ENCODE results near the gene DGKQ.
A peak's percentile ranks its signal among the peaks of the same experiment; 100 is the strongest.
"Not testable (repeated sequence)": the region's sequence is repeated elsewhere in the genome, so short reads cannot be mapped to it uniquely, and the experiment has no call there.

The DGKQ gene

DNA sequence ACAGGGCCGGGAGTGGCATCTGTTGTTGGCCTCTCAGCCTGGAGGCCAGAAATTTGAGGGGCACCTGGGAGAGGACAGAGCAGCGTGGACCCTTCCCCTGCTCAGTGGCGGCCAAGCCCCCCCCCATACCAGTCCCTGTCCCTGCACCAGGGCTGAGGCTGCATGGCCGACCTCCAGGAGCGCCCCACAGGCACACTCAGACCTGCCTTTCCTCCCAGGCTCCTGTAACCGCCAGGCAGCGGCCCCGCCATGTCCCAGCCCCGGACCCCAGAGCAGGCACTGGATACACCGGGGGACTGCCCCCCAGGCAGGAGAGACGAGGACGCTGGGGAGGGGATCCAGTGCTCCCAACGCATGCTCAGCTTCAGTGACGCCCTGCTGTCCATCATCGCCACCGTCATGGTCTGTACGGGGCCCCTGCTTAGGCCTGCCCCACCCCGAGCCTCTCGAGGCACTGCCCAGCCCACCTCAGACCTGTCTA is 25.8 kb downstream of the DGKQ start:
- DNase-seq: no peak

DNA sequence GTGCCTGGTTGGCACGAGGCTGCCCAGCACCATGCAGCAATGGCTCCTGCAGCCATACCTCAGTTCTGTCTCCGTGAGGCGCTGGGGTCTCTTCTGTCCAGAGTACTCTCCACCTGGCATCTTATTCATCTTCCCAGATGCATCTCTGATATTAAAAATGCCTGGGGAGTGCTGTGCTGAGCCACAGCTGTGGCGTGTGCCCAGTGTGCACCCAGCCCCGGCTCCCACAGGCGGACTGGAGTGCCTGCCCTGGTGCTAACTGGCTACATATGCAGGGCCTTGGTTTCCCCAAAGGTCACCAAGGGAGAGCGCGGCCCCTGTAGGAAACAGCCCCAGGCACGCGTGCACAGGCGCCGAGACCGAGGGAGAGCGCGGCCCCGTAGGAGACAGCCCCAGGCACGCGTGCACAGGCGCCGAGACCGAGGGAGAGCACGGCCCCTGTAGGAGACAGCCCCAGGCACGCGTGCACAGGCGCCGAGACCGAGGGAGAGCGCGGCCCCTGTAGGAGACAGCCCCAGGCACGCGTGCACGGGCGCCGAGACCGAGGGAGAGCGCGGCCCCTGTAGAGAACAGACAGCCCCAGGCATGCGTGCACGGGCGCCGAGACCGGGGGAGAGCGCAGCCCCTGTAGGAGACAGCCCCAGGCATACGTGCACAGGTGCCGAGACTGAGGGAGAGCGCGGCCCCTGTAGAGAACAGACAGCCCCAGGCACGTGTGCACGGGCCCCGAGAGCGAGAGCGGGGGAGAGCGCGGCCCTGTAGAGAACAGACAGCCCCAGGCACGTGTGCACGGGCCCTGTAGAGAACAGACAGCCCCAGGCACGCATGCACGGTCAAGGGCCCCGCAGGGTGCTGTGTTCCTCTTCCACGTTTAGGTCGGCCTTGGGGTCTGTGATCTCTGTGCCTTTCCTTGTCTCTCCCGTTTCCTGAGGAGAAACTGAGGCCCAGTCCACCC is 26.6 kb downstream of the DGKQ start:
- no peak for DNase-seq

DNA sequence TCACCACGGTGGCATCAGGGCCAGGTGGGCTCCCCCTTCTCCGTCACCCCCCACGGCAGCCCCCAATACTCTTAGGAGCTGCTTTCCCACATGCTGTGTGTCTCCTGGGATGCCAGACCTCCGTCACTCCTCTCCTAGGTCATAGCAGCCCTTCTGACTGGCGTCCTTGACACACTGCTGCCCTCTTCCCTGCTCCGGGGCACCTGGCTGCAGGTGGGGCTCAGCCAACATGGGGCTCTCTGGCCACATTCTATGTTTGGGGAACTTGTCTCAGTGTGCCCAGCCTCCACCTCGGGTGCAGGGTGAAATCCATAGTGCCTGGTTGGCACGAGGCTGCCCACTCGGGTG is 27.3 kb downstream of the DGKQ start:
- DNase-seq: no peak

DNA sequence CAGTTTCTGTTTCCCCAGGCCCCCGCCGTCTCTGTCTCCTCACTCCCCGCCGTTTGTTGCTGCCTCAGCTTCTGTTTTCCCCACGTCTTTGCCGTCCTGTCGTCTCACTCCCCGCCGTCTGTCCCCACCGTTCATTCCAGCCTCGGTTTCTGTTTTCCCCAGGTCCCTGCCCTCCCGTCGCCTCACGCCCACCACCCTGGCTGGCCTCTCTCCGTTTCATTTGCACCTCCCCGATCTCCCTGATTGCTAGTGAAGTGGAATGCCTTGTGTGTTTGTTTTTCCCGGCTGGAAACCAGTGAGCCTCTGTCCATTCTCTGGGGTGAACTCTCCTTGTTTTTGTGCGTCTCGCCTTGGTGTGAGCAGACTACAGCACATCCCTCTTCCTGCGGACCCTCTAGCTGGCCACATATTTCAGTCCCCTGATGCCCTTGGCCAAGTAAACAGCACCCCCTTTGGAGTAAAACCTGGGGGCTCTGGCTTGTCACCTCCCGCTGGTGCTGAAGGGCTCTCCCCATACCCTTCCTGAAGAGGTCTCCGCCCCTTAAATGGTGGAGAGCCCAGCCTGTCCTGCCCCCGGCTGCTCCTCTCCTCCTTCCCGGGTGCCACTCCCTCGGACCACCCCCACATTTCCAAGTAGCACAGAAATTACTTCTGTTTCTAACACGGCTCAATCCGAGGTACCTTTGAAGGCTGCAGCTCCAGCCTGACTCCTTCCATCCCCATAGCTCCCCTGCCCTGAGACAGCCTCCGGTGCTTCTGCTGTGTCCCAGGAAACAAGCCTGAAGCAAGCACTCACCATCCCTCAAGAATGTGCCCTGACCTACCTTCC is 27.9 kb downstream of the DGKQ start:
- no peak for DNase-seq

DNA sequence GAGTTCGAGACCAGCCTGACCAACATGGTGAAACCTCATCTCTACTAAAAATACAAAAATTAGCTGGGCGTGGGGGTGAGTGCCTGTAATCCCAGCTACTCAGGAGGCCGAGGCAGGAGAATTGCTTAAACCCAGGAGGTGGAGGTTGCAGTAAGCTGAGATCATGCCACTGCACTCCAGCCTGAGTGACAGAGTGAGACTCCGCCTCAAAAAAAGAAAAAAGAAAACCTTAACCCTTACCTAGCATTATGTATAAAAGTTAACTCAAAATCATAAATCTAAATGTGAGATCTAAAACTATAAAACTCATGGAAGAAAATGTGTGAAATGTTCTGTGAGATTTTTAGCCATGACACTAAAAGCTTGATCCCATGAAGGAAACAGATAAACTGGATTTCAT is 33.9 kb downstream of the DGKQ start:
- DNase-seq: not testable (repeated sequence)

DNA sequence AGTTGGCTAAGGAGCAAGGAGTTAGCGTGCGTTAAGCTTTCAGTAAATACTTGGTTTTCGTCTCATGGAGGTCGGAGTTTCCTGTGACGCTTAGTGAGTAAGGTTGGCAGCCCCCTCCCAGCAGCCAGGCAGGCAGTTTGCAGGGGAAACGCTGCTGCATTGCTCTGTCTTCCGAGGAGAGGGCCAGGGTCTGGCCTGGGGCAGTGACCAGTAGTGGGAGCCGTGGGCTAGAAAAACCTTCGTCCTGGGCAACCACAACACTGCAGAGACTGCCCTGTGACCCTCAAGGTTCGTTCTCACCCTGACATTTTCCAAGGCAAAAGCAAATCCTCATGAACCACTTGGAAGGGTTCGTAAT is 40.7 kb downstream of the DGKQ start:
- DNase-seq: no peak

DNA sequence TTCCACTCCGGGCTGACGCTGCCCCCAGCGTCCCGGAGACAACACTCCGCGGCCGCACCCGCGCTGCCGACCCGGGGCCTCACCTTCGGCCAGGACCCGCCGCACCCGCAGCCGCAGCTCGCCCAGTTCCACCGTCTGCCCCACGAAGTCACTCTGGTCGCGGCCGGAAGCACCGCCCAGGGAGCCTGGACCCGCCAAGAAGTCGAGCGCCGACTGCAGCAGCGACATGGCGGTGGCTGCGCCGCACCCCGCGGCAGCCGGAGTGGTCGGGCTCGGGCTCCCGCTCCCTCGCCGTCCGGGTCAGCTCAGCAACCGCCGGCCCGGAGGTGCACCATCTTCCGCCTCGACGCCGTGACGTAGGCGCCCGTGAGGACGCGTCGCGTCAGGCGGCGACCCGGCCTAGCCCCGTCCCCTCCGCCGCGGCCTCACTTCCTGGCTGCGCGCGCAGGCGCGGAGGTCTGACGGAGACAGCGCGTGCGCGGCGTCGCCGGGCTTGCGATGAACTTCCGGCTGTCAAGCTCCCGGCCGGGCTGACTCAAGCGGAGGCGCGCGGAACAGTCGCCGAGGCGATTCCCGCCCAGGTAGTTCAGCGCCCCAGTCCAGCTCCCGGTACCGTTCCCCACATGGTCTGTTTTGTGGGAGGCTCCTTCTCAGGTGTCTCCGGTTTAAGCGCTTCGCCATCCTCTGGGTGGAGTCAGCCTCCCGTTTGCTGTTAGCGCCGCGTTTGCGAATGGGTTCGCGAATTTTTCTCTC is 41.2 kb downstream of the DGKQ start, which contains the start of the genes GAK and TMEM175:
TSS of gene GAK (minus strand) at position 357 of the 753 bp plus-strand sequence. CDS start at position 228, 129 bp downstream.
TSS of gene TMEM175 (plus strand) at position 501 of the 753 bp plus-strand sequence. CDS start 15,280 bp downstream, outside the sequence.
- DNase-seq: peak; percentile 95

DNA sequence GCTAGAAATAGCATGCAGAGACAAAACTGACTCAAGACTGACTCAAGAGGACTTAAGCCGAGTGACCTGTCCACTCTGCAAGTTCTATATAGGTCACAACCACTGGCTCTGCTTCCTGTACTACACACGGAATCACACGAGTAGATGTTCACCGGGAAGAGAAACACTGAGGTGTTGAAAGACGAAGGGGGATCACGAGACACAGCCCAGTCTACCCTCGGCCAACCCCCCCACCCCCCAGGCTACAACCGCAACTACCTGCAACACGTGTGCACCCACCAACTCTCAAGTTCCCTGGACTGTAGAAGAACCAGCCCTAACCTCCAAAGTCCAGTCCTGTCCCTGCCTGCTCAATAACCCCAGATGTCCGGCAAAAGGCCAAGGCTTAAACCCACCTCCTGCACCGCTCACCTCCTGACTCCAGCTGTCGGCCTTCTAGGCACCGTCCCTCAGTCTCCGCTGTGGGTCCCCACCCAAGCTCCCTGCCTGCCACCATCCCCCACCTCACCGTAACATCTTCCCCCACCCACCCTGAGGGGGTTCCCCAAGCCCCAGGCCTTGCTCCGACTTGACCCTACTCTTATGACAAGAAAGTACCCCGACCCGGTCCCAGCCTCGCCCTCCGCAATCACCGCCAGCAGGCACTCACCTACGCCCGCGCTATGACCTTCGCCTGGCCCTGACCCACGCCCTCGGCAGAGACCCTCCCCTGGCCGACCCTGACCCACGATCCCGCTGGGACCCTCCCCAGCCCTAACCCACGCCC is 42.0 kb downstream of the DGKQ start:
- no peak for DNase-seq

DNA sequence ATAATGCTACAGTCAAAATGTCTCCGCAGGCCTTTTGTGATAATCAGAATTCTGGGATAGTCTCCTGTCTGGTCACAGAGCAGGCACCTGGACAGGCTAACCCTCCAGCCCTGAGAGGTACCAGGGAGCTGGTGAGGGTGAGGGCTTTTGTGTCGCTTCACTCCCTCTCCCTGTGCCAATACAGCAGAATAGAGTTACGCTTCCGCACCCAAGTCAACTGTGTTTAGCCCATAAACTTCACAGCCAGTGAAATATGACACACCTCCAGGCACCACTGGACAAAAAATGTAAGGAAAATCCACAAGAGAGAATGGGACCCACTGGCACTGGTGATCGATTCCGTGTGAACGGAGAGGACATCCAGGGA is 42.6 kb downstream of the DGKQ start:
- DNase-seq: no peak

DNA sequence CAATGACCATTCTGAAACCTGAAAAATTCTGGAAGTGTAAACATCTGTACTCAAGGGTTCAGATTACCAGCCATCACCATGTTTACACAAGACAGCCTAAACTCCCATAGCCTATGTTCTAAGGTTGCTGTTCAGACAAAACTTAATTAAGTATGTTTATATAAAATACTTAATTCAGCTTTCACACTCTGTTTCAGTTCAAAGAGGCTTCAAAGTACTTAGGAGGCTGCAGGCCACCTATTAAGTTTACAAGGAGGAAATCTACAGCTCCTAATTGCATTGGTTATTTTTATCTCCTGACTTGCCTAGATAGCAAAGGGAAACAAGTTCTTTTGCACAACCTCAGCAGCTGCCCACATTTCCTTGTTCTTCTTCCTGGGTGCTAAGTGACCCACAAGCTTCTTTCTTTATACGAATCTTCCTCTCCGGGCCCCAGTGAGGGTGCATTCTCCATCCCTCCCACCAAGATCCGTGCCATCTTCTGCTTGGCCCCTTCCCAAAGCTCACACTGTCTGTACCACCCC is 43.3 kb downstream of the DGKQ start:
- no peak for DNase-seq

DNA sequence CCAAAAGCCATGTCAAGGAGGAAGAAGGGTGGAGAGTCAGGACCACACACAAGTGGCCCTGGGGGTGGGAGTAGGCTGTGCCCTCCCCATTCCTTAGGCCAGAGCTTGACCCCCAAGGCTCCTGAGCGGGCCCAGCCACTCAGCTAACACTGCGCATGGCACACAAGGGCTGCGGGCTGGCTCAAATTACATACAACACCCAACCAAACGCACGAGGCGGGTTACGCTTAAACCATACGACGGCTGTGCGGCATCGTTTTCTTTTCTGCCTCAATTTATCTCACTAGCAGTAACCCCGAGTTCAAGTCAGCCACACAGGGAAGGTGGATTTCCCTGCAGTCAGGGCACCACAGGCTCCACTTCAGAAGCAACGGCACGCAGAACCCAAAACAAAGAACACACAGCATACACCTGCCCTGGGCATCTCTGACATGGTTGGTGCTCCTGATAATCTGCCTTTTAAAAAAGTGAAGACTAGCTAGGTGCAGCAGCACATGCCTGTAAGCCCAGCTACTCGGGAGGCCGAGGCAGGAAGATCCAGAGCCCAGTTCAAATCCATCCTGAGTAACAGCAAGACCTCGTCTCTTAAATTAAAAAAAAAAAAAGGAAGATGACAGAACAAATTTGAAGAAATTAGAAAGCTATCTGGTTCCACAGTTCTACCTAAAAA is 44.1 kb downstream of the DGKQ start:
- no peak for DNase-seq

DNA sequence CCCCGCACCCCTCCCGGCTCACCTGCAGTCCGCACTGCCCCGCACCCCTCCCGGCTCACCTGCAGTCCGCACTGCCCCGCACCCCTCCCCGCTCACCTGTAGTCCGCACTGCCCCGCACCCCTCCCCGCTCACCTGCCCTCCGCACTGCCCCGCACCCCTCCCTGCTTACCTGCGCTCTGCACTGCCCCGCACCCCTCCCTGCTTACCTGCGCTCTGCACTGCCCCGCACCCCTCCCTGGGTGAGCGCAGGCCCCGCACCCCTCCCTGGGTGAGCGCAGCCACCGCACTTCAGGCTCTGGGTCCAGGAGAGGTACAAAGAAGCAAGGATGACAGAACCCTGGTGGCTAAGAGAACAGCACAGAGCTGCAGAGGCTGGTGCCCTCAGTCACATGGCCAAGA is 45.8 kb downstream of the DGKQ start:
- not testable (repeated sequence) for DNase-seq

DNA sequence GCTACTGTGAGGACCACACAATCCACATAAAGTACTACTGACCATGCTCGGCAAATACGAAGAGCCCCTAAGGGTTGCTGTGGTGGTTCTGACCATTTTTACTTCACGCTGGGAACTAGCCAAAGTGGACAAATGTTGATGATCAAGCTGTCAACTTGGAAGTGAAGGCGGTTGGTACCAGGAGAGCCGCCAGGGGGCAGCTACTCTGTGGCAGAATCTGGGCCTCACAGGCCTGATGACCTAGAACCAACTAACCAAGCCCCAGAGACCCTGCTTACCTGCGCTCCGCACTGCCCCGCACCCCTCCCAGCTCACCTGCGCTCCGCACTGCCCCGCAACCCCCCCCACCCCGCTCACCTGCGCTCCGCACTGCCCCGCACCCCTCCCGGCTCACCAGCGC is 46.8 kb downstream of the DGKQ start:
- DNase-seq: no peak

DNA sequence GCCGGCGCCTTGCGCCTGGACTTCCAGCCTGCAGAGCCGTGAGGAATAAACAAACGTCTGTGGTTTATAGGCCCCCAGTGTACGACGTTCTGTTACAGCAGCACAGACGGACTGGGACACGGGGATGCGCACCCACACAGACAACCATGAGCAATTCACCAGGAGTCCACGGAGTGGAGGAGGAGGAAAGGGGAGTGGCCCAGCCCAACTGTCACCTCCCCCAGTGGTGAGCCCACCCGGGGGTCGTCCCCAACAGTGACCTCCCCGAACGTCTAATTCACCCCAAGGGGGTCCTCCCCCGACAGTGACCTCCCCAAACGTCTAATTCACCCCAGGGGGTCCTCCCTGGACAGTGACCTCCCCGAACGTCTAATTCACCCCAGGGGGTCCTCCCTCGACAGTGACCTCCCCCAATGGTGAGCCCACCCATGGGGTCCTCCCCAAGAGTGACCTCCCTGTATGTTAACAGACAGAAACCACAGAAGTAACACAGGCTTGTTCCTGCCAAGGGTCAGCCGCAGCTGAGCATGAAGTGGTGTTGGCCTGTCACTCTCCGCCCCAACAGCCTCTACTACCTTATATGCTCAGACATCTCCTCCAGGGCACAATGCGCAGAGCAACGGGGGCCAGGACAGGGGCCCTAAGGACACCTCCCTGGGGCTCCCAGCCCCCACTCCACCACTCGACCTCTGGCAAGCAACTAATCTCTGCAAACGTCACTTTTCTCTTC is 47.4 kb downstream of the DGKQ start:
- no peak for DNase-seq

DNA sequence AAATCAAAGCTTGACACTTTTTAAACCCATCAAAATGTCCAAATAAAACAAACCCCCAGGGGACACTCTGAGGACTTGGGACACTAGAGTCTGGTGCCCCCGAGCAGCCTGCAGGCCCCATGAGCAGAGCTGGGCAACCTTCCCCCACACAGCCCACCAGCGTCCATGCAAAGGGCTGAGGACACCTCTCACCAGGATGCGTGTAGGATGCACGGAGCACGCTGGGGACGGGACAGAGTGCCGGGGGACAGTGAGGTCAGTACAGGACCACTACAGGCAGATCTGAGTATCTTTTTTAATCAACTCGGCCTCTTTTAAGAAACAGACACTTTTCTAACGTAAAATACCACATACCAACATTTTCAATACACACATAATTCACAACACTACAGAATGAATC is 48.2 kb downstream of the DGKQ start:
- no peak for DNase-seq

DNA sequence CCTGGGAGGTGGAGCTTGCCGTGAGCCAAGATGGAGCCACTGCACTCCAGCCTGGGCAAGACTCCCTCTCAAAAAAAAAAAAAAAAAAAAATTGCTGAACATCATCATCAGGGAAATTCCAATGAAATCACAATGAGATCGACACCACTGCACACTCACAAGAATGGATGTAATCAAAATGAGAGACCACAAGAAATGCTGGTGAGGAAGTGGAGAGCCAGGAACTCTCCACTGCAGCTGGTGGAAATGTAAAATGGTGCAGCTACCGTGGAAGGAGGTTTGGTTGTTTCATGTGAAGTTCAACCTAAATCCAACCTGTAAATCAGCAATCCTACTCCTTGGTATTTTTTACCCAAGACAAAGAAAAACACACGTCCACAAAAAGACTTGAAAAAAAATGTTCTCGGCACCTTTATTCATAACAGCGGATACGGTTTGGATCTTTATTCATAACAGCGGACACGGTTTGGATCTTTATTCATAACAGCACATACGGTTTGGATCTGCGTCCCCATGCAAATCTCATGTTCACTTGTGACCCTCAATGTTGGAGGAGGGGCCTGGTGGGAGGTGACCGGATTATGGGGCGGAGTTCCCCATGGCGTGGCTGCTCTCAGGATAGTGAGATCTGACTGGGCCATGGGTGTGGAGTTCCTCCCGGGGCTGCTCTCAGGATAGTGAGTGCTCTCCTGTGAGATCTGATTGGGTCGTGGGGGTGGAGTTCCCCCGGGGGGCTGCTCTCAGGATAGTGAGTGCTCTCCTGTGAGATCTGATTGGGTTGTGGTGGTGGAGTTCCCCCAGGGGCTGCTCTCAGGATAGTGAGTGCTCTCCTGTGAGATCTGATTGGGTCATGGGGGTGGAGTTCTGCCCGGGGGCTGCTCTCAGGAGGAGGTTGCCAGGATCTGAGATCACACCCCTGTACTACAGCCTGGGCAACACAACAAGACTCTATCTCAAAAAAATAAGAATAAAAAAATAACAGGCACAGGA is 49.0 kb downstream of the DGKQ start:
- no peak for DNase-seq

DNA sequence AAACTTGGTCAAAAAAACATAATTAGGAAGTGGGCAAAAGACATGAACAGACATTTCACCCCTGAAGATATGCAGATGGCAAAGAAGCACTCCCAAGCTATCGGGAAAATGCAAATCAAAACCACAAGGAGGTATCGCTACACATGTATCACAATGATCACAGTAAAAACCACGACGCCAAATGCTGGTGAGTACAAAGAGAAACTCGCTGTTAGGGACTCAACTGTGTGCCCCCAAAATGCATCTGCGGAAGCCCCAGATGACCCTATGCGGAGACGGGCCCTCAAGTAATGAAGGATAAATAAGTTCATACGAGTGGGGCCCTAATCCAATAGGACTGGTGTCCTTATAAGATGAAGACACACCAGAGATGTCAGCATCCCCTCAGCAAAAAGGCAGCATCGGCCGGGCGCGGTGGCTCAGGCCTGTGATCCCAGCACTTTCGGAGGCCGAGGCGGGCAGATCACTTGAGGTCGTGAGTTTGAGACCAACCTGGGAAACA is 51.5 kb downstream of the DGKQ start:
- DNase-seq: no peak

DNA sequence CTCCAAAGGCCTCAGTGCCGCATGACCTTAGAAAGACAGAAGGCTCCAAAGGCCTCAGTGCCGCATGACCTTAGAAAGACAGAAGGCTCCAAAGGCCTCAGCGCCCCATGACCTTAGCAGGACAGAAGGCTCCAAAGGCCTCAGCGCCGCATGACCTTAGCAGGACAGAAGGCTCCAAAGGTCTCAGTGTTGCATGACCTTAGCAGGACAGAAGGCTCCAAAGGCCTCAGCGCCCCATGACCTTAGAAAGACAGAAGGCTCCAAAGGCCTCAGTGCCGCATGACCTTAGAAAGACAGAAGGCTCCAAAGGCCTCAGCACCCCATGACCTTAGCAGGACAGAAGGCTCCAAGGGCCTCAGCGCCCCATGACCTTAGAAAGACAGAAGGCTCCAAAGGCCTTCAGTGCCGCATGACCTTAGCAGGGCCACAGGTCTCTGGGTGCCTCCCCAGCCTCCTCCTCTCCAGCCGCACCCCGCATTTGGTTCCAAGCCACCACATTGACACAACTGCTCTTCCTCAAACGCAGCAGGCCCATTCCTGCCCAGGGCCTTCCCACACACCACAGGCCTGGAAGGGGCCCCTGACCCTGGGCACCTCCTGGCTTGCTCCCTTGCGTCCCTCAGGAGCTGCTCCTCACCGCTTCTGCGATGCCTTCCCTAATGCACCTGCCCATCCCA is 54.2 kb downstream of the DGKQ start:
- not testable (repeated sequence) for DNase-seq

DNA sequence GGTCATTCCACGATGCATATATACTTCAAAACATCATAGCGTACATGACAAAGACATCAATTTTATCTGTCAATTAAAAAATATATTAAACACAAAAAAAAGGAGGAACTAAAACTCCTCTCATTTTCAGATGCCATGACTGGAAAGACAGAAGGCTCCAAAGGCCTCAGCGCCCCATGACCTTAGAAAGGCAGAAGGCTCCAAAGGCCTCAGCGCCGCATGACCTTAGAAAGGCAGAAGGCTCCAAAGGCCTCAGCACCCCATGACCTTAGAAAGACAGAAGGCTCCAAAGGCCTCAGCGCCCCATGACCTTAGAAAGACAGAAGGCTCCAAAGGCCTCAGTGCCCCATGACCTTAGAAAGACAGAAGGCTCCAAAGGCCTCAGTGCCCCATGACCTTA is 54.8 kb downstream of the DGKQ start:
- DNase-seq: not testable (repeated sequence)
